GM19035 (cell line): ENCODE measurements around the gene TMEM42.

ENCODE experiments used
- ATAC-seq: cut with Tn5 transposase; IDR thresholded peaks from one replicate; pipeline ENCODE4 v1.9.1; 2021; ENCODE audit not compliant: unreplicated experiment

The TMEM42 gene

GRCh38 chr3:44906997-44907396, 45.3 kb downstream of the TMEM42 start:
- no peak for ATAC-seq

GRCh38 chr3:44907612-44908011, 45.9 kb downstream of the TMEM42 start:
- no peak for ATAC-seq

GRCh38 chr3:44909063-44909462, 47.4 kb downstream of the TMEM42 start:
- ATAC-seq = no peak

GRCh38 chr3:44910693-44911092, 49.0 kb downstream of the TMEM42 start:
- ATAC-seq = no peak

- no peak for ATAC-seq
Observed at GRCh38 chr3:44913868-44914468, 52.3 kb downstream of the TMEM42 start.

- no peak for ATAC-seq
Observed at GRCh38 chr3:44914936-44915335, 53.2 kb downstream of the TMEM42 start.
